ENCODE data around the gene CFAP45.

DNA sequence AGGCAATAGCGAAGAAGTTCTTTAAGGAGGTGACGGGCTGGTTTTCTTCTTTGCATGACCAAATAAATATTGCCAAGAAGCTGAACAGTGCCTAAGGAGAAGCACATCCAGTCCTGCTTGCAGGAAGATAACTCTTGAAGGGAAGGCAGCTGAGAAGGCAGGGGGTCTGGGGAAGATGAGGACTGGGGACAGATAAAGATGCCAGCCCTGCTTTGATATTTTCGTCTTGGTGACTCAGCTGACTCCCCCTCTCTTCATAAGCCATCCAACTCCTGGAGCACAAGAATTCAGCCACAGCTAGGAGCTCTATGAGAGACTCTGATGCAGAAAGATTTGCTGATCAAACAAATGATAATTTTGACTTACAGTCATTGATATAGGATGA is 3.4 kb downstream of the CFAP45 start:
- TF ChIP-seq NRF1 (IDR thresholded peaks at IDR 0.05; ENCODE audit: low read depth, low read length), result no peak
- no peak for TF ChIP-seq EP300 (IDR thresholded peaks at IDR 0.05; ENCODE audit: borderline replicate concordance in 1 of 2, low read depth in 1 of 2, low read length in 1 of 2)
- TF ChIP-seq CTCF (IDR thresholded peaks at IDR 0.05), result no peak
- TF ChIP-seq EZH2phosphoT487 (IDR thresholded peaks at IDR 0.05; ENCODE audit: borderline replicate concordance, low read depth), result no peak
- no peak for TF ChIP-seq SIN3A (IDR thresholded peaks at IDR 0.05; ENCODE audit: borderline replicate concordance, low read depth, low read length)
- TF ChIP-seq POLR2AphosphoS5 (IDR thresholded peaks at IDR 0.05; ENCODE audit: low read depth, low read length), result no peak
- TF ChIP-seq YY1 (IDR thresholded peaks at IDR 0.05; ENCODE audit: low read depth), result no peak
- TF ChIP-seq, protein P1, sequence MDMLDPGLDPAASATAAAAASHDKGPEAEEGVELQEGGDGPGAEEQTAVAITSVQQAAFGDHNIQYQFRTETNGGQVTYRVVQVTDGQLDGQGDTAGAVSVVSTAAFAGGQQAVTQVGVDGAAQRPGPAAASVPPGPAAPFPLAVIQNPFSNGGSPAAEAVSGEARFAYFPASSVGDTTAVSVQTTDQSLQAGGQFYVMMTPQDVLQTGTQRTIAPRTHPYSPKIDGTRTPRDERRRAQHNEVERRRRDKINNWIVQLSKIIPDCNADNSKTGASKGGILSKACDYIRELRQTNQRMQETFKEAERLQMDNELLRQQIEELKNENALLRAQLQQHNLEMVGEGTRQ (IDR thresholded peaks at IDR 0.05; ENCODE audit: borderline replicate concordance, low read depth, low read length), result no peak

Data from SK-N-SH (cell line).